Natural killer cell treated with Interleukin-12 subunit alpha and Interleukin-12 subunit beta and Interleukin-15 and Interleukin-18, amount 100 ng/mL, for 72 hours (primary cell): ENCODE data around the gene SRP14. TPM values are rescaled to one million over a fixed set of nuclear protein-coding genes. Genes with fewer than 3 reads are reported as not detected.
"Not testable (repeated sequence)": the region's sequence is repeated elsewhere in the genome, so short reads cannot be mapped to it uniquely, and the experiment has no call there.

Experiments
- ATAC-seq, 2 donors: fragments of 150-1000 bp; cut with Tn5 transposase in 1 of 2; sonication (Bioruptor Pico), chemical (Tn5 transposase) in 1 of 2; 2 replicates each; pipeline ENCODE4 v1.10.0; 2021
- DNase-seq: peaks from one replicate; pipeline ENCODE4 v3.0.0; 2022; ENCODE audit warnings: low spot score
- H3K27ac Mint-ChIP-seq, 2 donors: 1 replicate in 1 of 2; 2 replicates in 1 of 2; pipeline ENCODE4 v1.8.0; 2022; ENCODE audit warnings: mixed read lengths in 2 of 2, mild to moderate bottlenecking in 1 of 2, moderate library complexity in 1 of 2
- H3K27me3 Mint-ChIP-seq, 2 donors: 1 replicate in 1 of 2; 2 replicates in 1 of 2; pipeline ENCODE4 v1.8.0; 2022; ENCODE audit warnings: mixed read lengths in 2 of 2
- H3K36me3 Mint-ChIP-seq: one replicate; pipeline ENCODE4 v1.8.0; 2022; ENCODE audit warnings: mixed read lengths
- H3K4me1 Mint-ChIP-seq, 2 donors: 1 replicate in 1 of 2; 2 replicates in 1 of 2; pipeline ENCODE4 v1.8.0; 2022; ENCODE audit warnings: low read depth in 2 of 2, mixed read lengths in 2 of 2, mild to moderate bottlenecking in 1 of 2
- H3K4me3 Mint-ChIP-seq: one replicate; pipeline ENCODE4 v1.8.0; 2022; ENCODE audit warnings: mixed read lengths
- H3K9me3 Mint-ChIP-seq: 2 replicates; pipeline ENCODE4 v1.8.0; 2022; ENCODE audit warnings: mixed read lengths
- total RNA-seq, 2 donors: library from RNA; stranded (reverse); gene quantifications; one replicate each; pipeline ENCODE4 v1.2.3, GENCODE V29; 2022

SRP14 gene
- total RNA-seq, 2 donors from 2014 or later, result 92.6 to 137 TPM

- H3K27ac Mint-ChIP-seq, result no peak overlapping the region
- no peak overlapping the region for H3K4me3 Mint-ChIP-seq
- peaks cover 0 to 4% of the 10 kb centered on the region in 2 donors for H3K4me1 Mint-ChIP-seq
- H3K36me3 Mint-ChIP-seq, result peaks cover 41% of the 10 kb centered on the region
- ATAC-seq (no peak), DNase-seq (no peak)
- H3K9me3 Mint-ChIP-seq, result no peaks in the 10 kb centered on the region
- H3K27me3 Mint-ChIP-seq, result no peaks in the 10 kb centered on the region
Measured at GRCh38 chr15:40010686-40011085, 28.3 kb downstream of the SRP14 start.

DNA sequence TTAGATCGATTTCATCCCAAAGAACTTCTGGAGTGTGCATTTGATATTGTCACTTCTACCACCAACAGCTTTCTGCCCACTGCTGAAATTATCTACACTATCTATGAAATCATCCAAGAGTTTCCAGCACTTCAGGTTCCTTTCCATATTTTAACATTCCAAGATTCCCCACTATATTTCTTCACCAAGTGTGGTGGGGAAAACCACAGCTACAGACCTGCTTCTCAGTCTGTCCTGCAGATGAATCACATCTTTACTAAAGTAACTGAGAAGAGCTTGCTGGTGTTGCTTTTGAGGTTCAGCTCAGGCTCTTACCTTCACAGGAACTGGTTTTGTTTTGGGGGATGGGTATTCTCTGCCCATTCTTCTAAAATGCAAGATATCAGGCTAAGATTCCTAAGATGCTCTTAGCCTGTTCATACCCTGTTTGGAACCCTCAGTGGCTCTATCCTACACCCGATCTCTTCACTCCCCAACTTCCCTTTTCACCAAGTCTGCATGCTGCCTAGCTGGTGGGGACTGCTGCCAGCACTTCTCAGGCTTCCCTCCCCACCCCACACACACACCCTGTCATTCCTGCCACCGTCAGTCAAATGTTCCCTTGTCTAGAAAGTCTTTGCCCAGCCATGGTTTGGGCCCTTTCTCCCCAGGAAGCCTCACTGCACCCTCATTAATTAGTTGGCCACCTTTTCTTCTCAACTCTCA is 30.8 kb downstream of the SRP14 start:
- H3K9me3 Mint-ChIP-seq, result no peaks in the 10 kb centered on the region
- no peak overlapping the region for H3K27ac Mint-ChIP-seq
- ATAC-seq, result no peak
- H3K4me1 Mint-ChIP-seq, result peaks cover 0 to 4% of the 10 kb centered on the region in 2 donors
- peaks cover 28% of the 10 kb centered on the region for H3K36me3 Mint-ChIP-seq
- no peaks in the 10 kb centered on the region for H3K27me3 Mint-ChIP-seq
- no peak for DNase-seq
- no peak overlapping the region for H3K4me3 Mint-ChIP-seq

- ATAC-seq, result no peak
- Mint-ChIP-seq H3K27ac (no peak overlapping the region), H3K9me3 (no peaks in the 10 kb centered on the region)
Measured at GRCh38 chr15:40006646-40007045, 32.3 kb downstream of the SRP14 start.

DNA sequence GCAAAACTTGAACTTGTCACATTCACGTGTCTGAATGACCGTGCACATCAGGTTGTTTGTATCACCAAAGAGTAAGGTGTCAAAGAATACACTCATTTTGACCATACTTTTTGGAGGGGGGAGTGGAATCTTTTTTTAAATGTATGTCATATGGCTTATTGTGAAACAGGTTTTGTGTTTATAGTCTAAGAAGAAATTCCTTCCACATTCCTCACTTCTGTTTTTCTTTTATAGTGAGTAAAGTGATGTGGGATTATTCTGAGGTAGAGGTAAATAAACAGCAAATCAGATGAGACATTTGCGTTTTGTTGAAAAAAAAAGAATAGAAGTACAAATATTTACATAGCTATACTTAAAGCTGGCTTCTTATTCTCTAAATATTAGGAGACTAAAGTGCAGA is 33.0 kb downstream of the SRP14 start:
- ATAC-seq (no peak), DNase-seq (no peak)
- Mint-ChIP-seq H3K4me1 (peaks cover 0 to 4% of the 10 kb centered on the region in 2 donors), H3K27ac (no peak overlapping the region), H3K27me3 (no peaks in the 10 kb centered on the region), H3K36me3 (peaks cover 16% of the 10 kb centered on the region), H3K4me3 (no peak overlapping the region), H3K9me3 (no peaks in the 10 kb centered on the region)

More at GRCh38 chr15:40006646-40007045, 32.3 kb downstream of the SRP14 start:
- DNase-seq, result no peak
- Mint-ChIP-seq H3K27me3 (no peaks in the 10 kb centered on the region), H3K36me3 (peaks cover 19% of the 10 kb centered on the region), H3K4me1 (peaks cover 0 to 4% of the 10 kb centered on the region in 2 donors), H3K4me3 (no peak overlapping the region)

GRCh38 chr15:40003116-40003916 is 35.7 kb downstream of the SRP14 start:
- Mint-ChIP-seq H3K27ac (no peak overlapping the region), H3K4me3 (no peak overlapping the region), H3K27me3 (no peaks in the 10 kb centered on the region), H3K4me1 (no peaks in the 10 kb centered on the region), H3K9me3 (no peaks in the 10 kb centered on the region), H3K36me3 (peaks cover 11% of the 10 kb centered on the region)
- no peak for ATAC-seq
- DNase-seq, result no peak

GRCh38 chr15:40002295-40002694 is 36.7 kb downstream of the SRP14 start:
- ATAC-seq (no peak), DNase-seq (no peak)
- no peaks in the 10 kb centered on the region for H3K4me1 Mint-ChIP-seq
- H3K36me3 Mint-ChIP-seq, result peaks cover 10% of the 10 kb centered on the region
- H3K9me3 Mint-ChIP-seq, result no peaks in the 10 kb centered on the region
- H3K27ac Mint-ChIP-seq, result no peak overlapping the region
- no peak overlapping the region for H3K4me3 Mint-ChIP-seq
- H3K27me3 Mint-ChIP-seq, result no peaks in the 10 kb centered on the region

- H3K4me3 Mint-ChIP-seq, result no peak overlapping the region
- H3K36me3 Mint-ChIP-seq, result peaks cover 10% of the 10 kb centered on the region
Measured at GRCh38 chr15:39999538-40000200, 39.3 kb downstream of the SRP14 start.

GRCh38 chr15:39998511-39999077 is 40.4 kb downstream of the SRP14 start:
- H3K4me3 Mint-ChIP-seq, result no peak overlapping the region
- H3K27me3 Mint-ChIP-seq, result no peaks in the 10 kb centered on the region
- DNase-seq (no peak), ATAC-seq (no peak)
- H3K4me1 Mint-ChIP-seq, result no peaks in the 10 kb centered on the region
- H3K36me3 Mint-ChIP-seq, result peaks cover 9% of the 10 kb centered on the region
- H3K27ac Mint-ChIP-seq, result no peak overlapping the region
- H3K9me3 Mint-ChIP-seq, result no peaks in the 10 kb centered on the region

More at GRCh38 chr15:39999538-40000200, 39.3 kb downstream of the SRP14 start:
- Mint-ChIP-seq H3K27ac (no peak overlapping the region), H3K9me3 (no peaks in the 10 kb centered on the region), H3K4me1 (no peaks in the 10 kb centered on the region), H3K27me3 (no peaks in the 10 kb centered on the region)
- no peak for ATAC-seq
- DNase-seq, result no peak

GRCh38 chr15:39997639-39998038 is 41.3 kb downstream of the SRP14 start:
- H3K9me3 Mint-ChIP-seq, result no peaks in the 10 kb centered on the region
- peaks cover 16% of the 10 kb centered on the region for H3K36me3 Mint-ChIP-seq
- DNase-seq (no peak), ATAC-seq (no peak)
- no peaks in the 10 kb centered on the region for H3K27me3 Mint-ChIP-seq
- H3K27ac Mint-ChIP-seq, result no peak overlapping the region
- H3K4me3 Mint-ChIP-seq, result no peak overlapping the region
- no peaks in the 10 kb centered on the region for H3K4me1 Mint-ChIP-seq

DNA sequence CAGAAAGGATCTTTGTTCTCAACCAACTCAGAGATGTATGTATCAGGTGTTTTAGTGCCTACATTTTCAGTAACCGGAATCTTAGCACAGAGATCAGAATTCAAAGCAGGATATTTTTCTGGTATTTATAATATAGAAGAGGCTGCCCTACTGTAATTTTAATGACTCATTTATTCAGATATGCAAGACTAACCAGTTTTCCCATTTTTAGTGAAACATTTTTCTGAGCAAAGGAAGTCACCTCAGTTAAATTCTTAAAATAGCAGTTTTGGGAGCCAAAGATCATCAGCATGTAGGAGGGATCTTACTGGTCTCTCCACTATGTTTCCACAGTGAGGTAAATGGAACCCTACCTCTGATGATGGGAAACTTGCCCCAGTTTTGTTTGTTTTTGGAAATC is 42.0 kb downstream of the SRP14 start:
- H3K4me1 Mint-ChIP-seq, result no peaks in the 10 kb centered on the region
- H3K4me3 Mint-ChIP-seq, result no peak overlapping the region
- H3K27ac Mint-ChIP-seq, result no peak overlapping the region
- ATAC-seq (no peak), DNase-seq (no peak)
- no peaks in the 10 kb centered on the region for H3K9me3 Mint-ChIP-seq
- no peaks in the 10 kb centered on the region for H3K27me3 Mint-ChIP-seq
- peaks cover 16% of the 10 kb centered on the region for H3K36me3 Mint-ChIP-seq

DNA sequence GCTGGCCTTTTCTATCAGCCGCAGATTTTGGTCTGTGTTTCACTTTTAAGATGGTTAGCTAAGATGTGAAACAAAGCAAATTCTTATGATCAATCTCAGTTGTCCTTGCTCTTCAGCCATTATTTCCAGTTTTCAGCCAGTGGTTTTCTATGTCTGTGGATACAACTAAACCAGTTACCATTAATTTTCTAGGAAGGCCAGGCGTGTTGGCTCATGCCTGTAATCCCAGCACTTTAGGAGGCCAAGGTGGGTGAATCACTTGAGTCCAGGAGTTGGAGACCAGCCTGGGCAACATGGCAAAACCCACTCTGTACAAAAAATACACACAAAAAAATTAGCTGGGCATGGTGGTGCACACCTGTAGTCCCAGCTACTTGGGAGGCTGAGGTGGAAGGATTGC is 42.8 kb downstream of the SRP14 start:
- H3K36me3 Mint-ChIP-seq, result peaks cover 21% of the 10 kb centered on the region
- H3K27me3 Mint-ChIP-seq, H3K4me1 Mint-ChIP-seq, H3K27ac Mint-ChIP-seq, ATAC-seq, H3K9me3 Mint-ChIP-seq, DNase-seq, H3K4me3 Mint-ChIP-seq: not testable (repeated sequence)

DNA sequence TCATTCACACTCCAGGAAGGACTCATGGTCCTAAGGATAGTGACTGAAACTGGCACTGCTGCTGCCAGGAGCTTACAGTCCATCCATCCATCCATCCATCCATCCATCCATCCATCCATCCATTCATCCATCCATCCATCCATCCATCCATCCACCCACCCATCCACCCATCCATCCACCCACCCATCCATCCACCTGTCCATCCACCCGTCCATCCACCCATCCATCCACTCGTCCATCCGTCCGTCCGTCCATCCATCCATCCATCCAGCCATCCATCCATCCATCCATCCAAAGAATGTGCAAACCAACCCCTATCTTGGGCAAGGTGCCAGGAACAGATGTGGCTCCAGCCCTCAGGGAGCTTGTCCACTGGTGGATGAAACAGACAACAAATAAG is 46.0 kb downstream of the SRP14 start:
- H3K4me3 Mint-ChIP-seq, H3K4me1 Mint-ChIP-seq, H3K9me3 Mint-ChIP-seq, DNase-seq, H3K27ac Mint-ChIP-seq, ATAC-seq, H3K27me3 Mint-ChIP-seq: not testable (repeated sequence)
- H3K36me3 Mint-ChIP-seq, result peaks cover 31% of the 10 kb centered on the region

DNA sequence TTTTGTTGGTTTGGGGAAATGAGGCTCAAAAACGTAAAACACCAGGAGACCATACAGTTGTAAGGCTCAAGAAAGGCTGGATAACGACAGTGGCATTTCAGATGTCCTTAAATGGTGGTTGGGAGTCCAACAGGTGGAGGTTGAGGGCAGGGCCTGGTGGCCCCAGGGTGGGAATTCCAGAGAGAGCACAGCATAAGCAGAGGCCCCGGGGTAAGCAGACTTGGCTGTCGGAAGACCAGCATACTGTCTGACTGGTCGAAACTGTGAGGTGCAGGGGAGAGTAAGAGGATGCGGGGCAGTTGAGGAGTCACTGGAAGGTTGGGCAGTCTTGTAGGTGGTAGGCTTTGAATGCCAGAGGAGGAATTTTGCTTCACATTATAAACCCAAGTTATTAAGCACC is 48.3 kb downstream of the SRP14 start:
- Mint-ChIP-seq H3K36me3 (peaks cover 27% of the 10 kb centered on the region), H3K4me1 (no peaks in the 10 kb centered on the region), H3K27me3 (no peaks in the 10 kb centered on the region)

GRCh38 chr15:39987821-39988220 is 51.2 kb downstream of the SRP14 start:
- Mint-ChIP-seq H3K4me3 (no peak overlapping the region), H3K9me3 (no peaks in the 10 kb centered on the region), H3K27me3 (no peaks in the 10 kb centered on the region), H3K27ac (no peak overlapping the region), H3K36me3 (peaks cover 20% of the 10 kb centered on the region), H3K4me1 (no peaks in the 10 kb centered on the region)
- no peak for DNase-seq
- ATAC-seq, result no peak

More for the DNA sequence above, 48.3 kb downstream of the SRP14 start:
- DNase-seq (no peak), ATAC-seq (no peak)
- Mint-ChIP-seq H3K4me3 (no peak overlapping the region), H3K9me3 (no peaks in the 10 kb centered on the region), H3K27ac (no peak overlapping the region)
